ENCODE data around the gene DEPDC5.

DEPDC5 gene

DNA sequence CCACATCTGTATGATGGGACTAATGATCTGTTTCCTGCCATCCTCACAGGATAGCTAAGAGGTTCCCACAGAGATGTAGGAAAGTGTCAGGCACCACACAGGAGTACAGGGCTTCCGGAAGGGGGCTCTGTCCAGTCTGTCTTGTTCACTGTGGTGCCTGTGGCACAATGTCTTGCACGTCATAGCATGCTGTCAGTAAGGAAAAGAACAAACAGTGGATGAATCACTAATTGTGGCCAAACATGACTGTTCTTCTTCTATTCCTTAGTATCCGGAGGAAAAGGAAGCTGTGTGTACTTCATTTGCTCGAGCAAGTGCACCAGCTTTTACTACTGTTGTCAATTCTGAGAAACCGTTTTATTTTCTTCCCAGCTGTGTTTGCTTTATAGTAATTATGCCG lies 117.1 kb downstream of the DEPDC5 start:
- TF ChIP-seq TAF1 (IDR thresholded peaks at IDR 0.05; ENCODE audit: borderline replicate concordance, insufficient read depth, low read length) (no peak), POLR2AphosphoS5 (IDR thresholded peaks at IDR 0.05; ENCODE audit: low read depth, low read length) (no peak), SIN3A (IDR thresholded peaks at IDR 0.05; ENCODE audit: borderline replicate concordance, insufficient read depth, low read length) (peak; percentile 41; the same call in 1 of the 2 replicates), REST (IDR thresholded peaks at IDR 0.05; ENCODE audit: insufficient read depth in 1 of 2, low read depth in 2 of 2, low read length in 2 of 2) (peak in 1 of 2 experiments; percentile 23; a peak in 1 of 4 replicates), FOXP2 (optimal IDR thresholded peaks at IDR 0.05; ENCODE audit: borderline replicate concordance, extremely low read depth, extremely low read length, insufficient read depth) (peak; percentile 53)

- no peak for TF ChIP-seq FOXP2 (optimal IDR thresholded peaks at IDR 0.05; ENCODE audit: borderline replicate concordance, extremely low read depth, extremely low read length, insufficient read depth)
- TF ChIP-seq SIN3A (IDR thresholded peaks at IDR 0.05; ENCODE audit: borderline replicate concordance, insufficient read depth, low read length), result no peak
- no peak for TF ChIP-seq TAF1 (IDR thresholded peaks at IDR 0.05; ENCODE audit: borderline replicate concordance, insufficient read depth, low read length)
- TF ChIP-seq REST (IDR thresholded peaks at IDR 0.05; ENCODE audit: insufficient read depth in 1 of 2, low read depth in 2 of 2, low read length in 2 of 2), result no peak
- no peak for TF ChIP-seq POLR2AphosphoS5 (IDR thresholded peaks at IDR 0.05; ENCODE audit: low read depth, low read length)
Measured at GRCh38 chr22:31871480-31871879, 117.7 kb downstream of the DEPDC5 start.

DNA sequence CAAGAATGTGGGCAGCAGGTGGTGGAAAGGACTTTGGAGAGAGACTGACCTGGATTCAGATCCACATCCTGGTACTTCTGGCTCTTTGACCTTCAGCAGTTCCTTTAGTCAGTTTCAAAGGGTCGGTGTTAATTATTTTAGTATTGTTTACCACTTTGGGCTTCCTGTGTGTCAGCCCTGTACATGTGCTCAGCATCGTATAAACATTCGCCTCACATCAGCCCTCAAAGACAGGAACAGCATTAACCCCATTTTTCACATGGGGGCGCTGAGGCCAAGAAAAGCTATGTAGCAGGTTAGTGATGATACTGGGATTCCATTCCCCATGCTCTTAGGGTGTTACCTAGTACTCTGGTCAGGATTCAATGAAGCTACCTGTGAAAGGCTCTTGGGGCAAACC lies 118.4 kb downstream of the DEPDC5 start:
- TF ChIP-seq FOXP2 (optimal IDR thresholded peaks at IDR 0.05; ENCODE audit: borderline replicate concordance, extremely low read depth, extremely low read length, insufficient read depth), result no peak
- TF ChIP-seq REST (IDR thresholded peaks at IDR 0.05; ENCODE audit: insufficient read depth in 1 of 2, low read depth in 2 of 2, low read length in 2 of 2), result no peak
- TF ChIP-seq SIN3A (IDR thresholded peaks at IDR 0.05; ENCODE audit: borderline replicate concordance, insufficient read depth, low read length), result no peak
- TF ChIP-seq TAF1 (IDR thresholded peaks at IDR 0.05; ENCODE audit: borderline replicate concordance, insufficient read depth, low read length), result no peak
- TF ChIP-seq POLR2AphosphoS5 (IDR thresholded peaks at IDR 0.05; ENCODE audit: low read depth, low read length), result no peak

DNA sequence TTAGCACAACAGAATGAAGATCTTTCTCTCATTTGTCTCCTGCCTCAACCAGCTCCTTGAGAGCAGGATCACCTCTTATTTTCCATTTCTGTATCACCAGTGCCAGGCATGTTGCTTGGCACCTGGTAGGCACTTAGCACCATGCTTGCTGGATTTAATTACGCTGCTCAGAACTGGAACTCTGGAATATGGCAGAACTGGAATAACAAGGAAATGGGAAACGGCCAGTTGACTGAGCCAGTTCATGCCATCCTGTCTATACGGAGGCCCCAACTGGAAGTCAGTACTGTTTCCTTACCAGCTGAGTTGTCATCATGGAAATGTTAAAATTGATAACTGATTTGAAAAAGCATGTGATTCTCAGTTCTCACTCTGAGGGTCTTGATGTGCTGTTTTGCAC lies 121.0 kb downstream of the DEPDC5 start:
- TF ChIP-seq SIN3A (IDR thresholded peaks at IDR 0.05; ENCODE audit: borderline replicate concordance, insufficient read depth, low read length), result no peak
- TF ChIP-seq TAF1 (IDR thresholded peaks at IDR 0.05; ENCODE audit: borderline replicate concordance, insufficient read depth, low read length), result no peak
- no peak for TF ChIP-seq FOXP2 (optimal IDR thresholded peaks at IDR 0.05; ENCODE audit: borderline replicate concordance, extremely low read depth, extremely low read length, insufficient read depth)
- TF ChIP-seq REST (IDR thresholded peaks at IDR 0.05; ENCODE audit: insufficient read depth in 1 of 2, low read depth in 2 of 2, low read length in 2 of 2), result no peak
- no peak for TF ChIP-seq POLR2AphosphoS5 (IDR thresholded peaks at IDR 0.05; ENCODE audit: low read depth, low read length)
